HepG2 (cell line): Measurements from ENCODE around the gene KCNMA1. TPM values are rescaled to one million over a fixed set of nuclear protein-coding genes. Genes with fewer than 3 reads are reported as not detected.

ENCODE experiments used
- ATAC-seq: fragments of 200-7000 bp; cut with Tn5 transposase; 3 replicates; pipeline ENCODE4 v1.9.1; 2020; ENCODE audit warnings: mild to moderate bottlenecking, moderate library complexity
- BruUV-seq: library from RNA; stranded (reverse); fragments of 400-500 nt; replicated peaks from 2 replicates; lab custom pipeline; 2021; lab: Mats Ljungman, UMichigan
- CTCF ChIA-PET: fragments of 300-600 bp; formaldehyde crosslinking; extraction: SDS; loops from one replicate; lab custom pipeline; 2021; ENCODE audit warnings: low total read pairs, inconsistent platforms, low intra/inter-chr PET ratio; lab: Yijun Ruan, JAX
- POLR2A ChIA-PET: fragments of 350-600 bp; sonication (Branson Sonifier 250); formaldehyde crosslinking; loops from one replicate; lab custom pipeline; 2020; ENCODE audit warnings: antibody characterized with exemption, inconsistent platforms; lab: Yijun Ruan, JAX
- DNase-seq: peaks from one replicate; pipeline ENCODE4 v3.0.0-alpha.2; 2015; ENCODE audit warnings: low spot score
- FAIRE-seq: peaks from 3 replicates; lab custom pipeline; 2011; peaks lifted over from hg19 to GRCh38; lab: Jason Lieb, UNC
- H2AFZ ChIP-seq: one replicate; pipeline ENCODE4 v1.6.1; 2011; ENCODE audit warnings: low read length, inconsistent platforms
- H3K27ac ChIP-seq: fragments of 300-600 bp; 3 replicates; pipeline ENCODE4 v1.8.0; 2011; ENCODE audit warnings: mixed run types, mild to moderate bottlenecking, mixed read lengths, low read length, inconsistent platforms; ENCODE audit not compliant: insufficient read depth; ENCODE audit errors: extremely low read length
- H3K27me3 ChIP-seq, 2 experiments: fragments of 200-600 bp in 1 of 2; 2 replicates in 1 of 2; 3 replicates in 1 of 2; pipeline versions ENCODE4 v1.6.0 to v1.8.0; 2011; ENCODE audit warnings: low read length in 2 of 2, mild to moderate bottlenecking in 2 of 2, moderate library complexity in 2 of 2, inconsistent platforms in 1 of 2; ENCODE audit not compliant: insufficient read depth in 2 of 2, control insufficient read depth in 1 of 2
- H3K36me3 ChIP-seq, 2 experiments: fragments of 200-600 bp in 1 of 2; replicated peaks in 1 of 2; 2 replicates in 1 of 2; 3 replicates in 1 of 2; pipeline versions ENCODE4 v1.5.1 to v1.8.0; 2011; ENCODE audit warnings: low read length in 2 of 2, inconsistent platforms in 1 of 2; ENCODE audit not compliant: insufficient read depth in 2 of 2, control insufficient read depth in 1 of 2
- H3K4me1 ChIP-seq: 2 replicates; pipeline ENCODE4 v1.5.1; 2012; ENCODE audit warnings: low read length, inconsistent platforms; ENCODE audit not compliant: insufficient read depth
- H3K4me2 ChIP-seq: 2 replicates; pipeline ENCODE4 v1.6.0; 2011; ENCODE audit warnings: low read depth, low read length, inconsistent platforms
- H3K4me3 ChIP-seq, 3 experiments: fragments of 200-600 bp in 1 of 3; sonication (generic), shearing (Covaris generic) in 1 of 3; replicated peaks in 1 of 3; 2 replicates each; pipeline ENCODE4 v1.5.1; 2011 to 2016; ENCODE audit warnings: low read length in 3 of 3, inconsistent platforms in 2 of 3, low read depth in 2 of 3, mild to moderate bottlenecking in 2 of 3, control low read depth in 1 of 3, mixed read lengths in 1 of 3; ENCODE audit not compliant: insufficient read depth in 1 of 3
- H3K79me2 ChIP-seq: one replicate; pipeline ENCODE4 v1.6.1; 2011; ENCODE audit warnings: low read length, inconsistent platforms; ENCODE audit not compliant: insufficient read depth
- H3K9ac ChIP-seq: 2 replicates; pipeline ENCODE4 v1.6.0; 2011; ENCODE audit warnings: mild to moderate bottlenecking, low read depth, low read length, inconsistent platforms; ENCODE audit not compliant: insufficient read depth
- H3K9me3 ChIP-seq: 2 replicates; pipeline ENCODE4 v1.5.1; 2012; ENCODE audit warnings: mild to moderate bottlenecking, low read length
- H4K20me1 ChIP-seq: 2 replicates; pipeline ENCODE4 v1.6.0; 2011; ENCODE audit warnings: inconsistent platforms, mild to moderate bottlenecking, low read length, moderate library complexity; ENCODE audit not compliant: insufficient read depth
- ATF7 ChIP-seq, 2 experiments: fragments of 450-650 bp in 1 of 2; sonication (generic) in 1 of 2; formaldehyde crosslinking in 1 of 2; IDR thresholded peaks; 2 replicates each; pipeline versions ENCODE4 v1.4.0 to v1.6.1; 2016 to 2020; ENCODE audit warnings: antibody characterized with exemption in 1 of 2, mild to moderate bottlenecking in 1 of 2, missing genetic modification reagents in 1 of 2
- ETV5 ChIP-seq: IDR thresholded peaks from 2 replicates; pipeline ENCODE4 v1.6.1; 2018; ENCODE audit warnings: missing biosample characterization, missing genetic modification reagents, inconsistent platforms, borderline replicate concordance
- HMGA1 ChIP-seq: sonication (generic); formaldehyde crosslinking; conservative IDR thresholded peaks from 2 replicates; pipeline ENCODE4 v1.4.0; 2020; ENCODE audit warnings: missing genetic modification reagents
- IKZF1 ChIP-seq: fragments of 450-650 bp; IDR thresholded peaks from 2 replicates; pipeline ENCODE4 v1.7.1; 2016
- NFE2L1 ChIP-seq: sonication (generic); formaldehyde crosslinking; IDR thresholded peaks from 2 replicates; pipeline ENCODE4 v1.4.0; 2020; ENCODE audit warnings: missing genetic modification reagents, mild to moderate bottlenecking, borderline replicate concordance
- PCBP1 ChIP-seq: fragments of 200-400 bp; formaldehyde crosslinking; IDR thresholded peaks from 2 replicates; pipeline ENCODE4 v1.6.1; 2017; ENCODE audit warnings: mild to moderate bottlenecking, low read depth, low read length, borderline replicate concordance
- RARA ChIP-seq: IDR thresholded peaks from 2 replicates; pipeline ENCODE4 v1.6.1; 2016; ENCODE audit warnings: missing genetic modification reagents, missing compliant biosample characterization
- REL ChIP-seq: sonication (generic); formaldehyde crosslinking; conservative IDR thresholded peaks from 2 replicates; pipeline ENCODE4 v1.8.0; 2022; ENCODE audit warnings: mild to moderate bottlenecking, missing genetic modification reagents, moderate library complexity
- SETDB1 ChIP-seq: sonication (generic); formaldehyde crosslinking; IDR thresholded peaks from 2 replicates; pipeline ENCODE4 v1.5.1; 2020; ENCODE audit warnings: missing genetic modification reagents, mild to moderate bottlenecking, borderline replicate concordance
- SP1 ChIP-seq, 2 experiments: fragments of 450-650 bp in 1 of 2; sonication (generic) in 1 of 2; formaldehyde crosslinking in 1 of 2; IDR thresholded peaks; 2 replicates each; pipeline versions ENCODE4 v1.4.0 to v1.6.1; 2016 to 2020; ENCODE audit warnings: missing genetic modification reagents in 1 of 2
- SP5 ChIP-seq: IDR thresholded peaks from 2 replicates; pipeline ENCODE4 v1.6.1; 2016; ENCODE audit warnings: low read depth, borderline replicate concordance
- ZNF776 ChIP-seq: sonication (generic); formaldehyde crosslinking; IDR thresholded peaks from 2 replicates; pipeline ENCODE4 v1.4.0; 2020; ENCODE audit warnings: mild to moderate bottlenecking, missing genetic modification reagents
- WGBS: methylation state at CpG from one replicate; pipeline ENCODE4 v1.1.6; 2017; ENCODE audit warnings: low lambda C conversion rate; 5-methylcytosine and 5-hydroxymethylcytosine counted together
- in situ Hi-C: cut with HindIII; loops from 2 replicates; pipeline ENCODE4 v1.10.0; 2017; ENCODE audit warnings: low pct_unique_long_range_greater_than_20kb; ENCODE audit not compliant: extremely low pct_ligation_motif_present
- intact Hi-C: fragments of 100-400 bp; cut with micrococcal nuclease; formaldehyde crosslinking; loops from one replicate; pipeline ENCODE4 v1.10.0; 2022; ENCODE audit not compliant: unreplicated experiment
- polyA plus RNA-seq, 8 experiments: library from polyadenylated mRNA; depleted of rRNA in 3 of 8; stranded (reverse) in 7 of 8; unstranded in 1 of 8; fragments of >200 nt; fragmentation: Illumina TruSeq in 4 of 8; extraction: Trizol in 4 of 8; gene quantifications; 2 replicates each; pipeline versions ENCODE4 v1.2.1 to v1.2.3, GENCODE V29; 2011 to 2016; ENCODE audit warnings: low read depth in 4 of 8, missing spikeins in 1 of 8, mixed read lengths in 1 of 8; ENCODE audit not compliant: insufficient read depth in 1 of 8
- total RNA-seq, 5 experiments: library from RNA; depleted of rRNA; stranded (reverse); fragments of >200 nt; fragmentation: Illumina TruSeq; extraction: Trizol; gene quantifications; 2 replicates each; pipeline ENCODE4 v1.2.3, GENCODE V29; 2016; ENCODE audit warnings: low read depth in 1 of 5
- TF ChIP-seq, protein P1 (sequence below): sonication (generic); formaldehyde crosslinking; IDR thresholded peaks from 2 replicates; pipeline ENCODE4 v1.5.0; 2020; ENCODE audit warnings: missing genetic modification reagents
- TF ChIP-seq, protein P2 (sequence below): sonication (generic); formaldehyde crosslinking; IDR thresholded peaks from 2 replicates; pipeline ENCODE4 v1.4.0; 2020; ENCODE audit warnings: mild to moderate bottlenecking, missing genetic modification reagents, borderline replicate concordance
- TF ChIP-seq, protein P3 (sequence below): sonication (generic); formaldehyde crosslinking; IDR thresholded peaks from 2 replicates; pipeline ENCODE4 v1.8.1; 2023; ENCODE audit warnings: mild to moderate bottlenecking, missing genetic modification reagents
- TF ChIP-seq, protein P4 (sequence below): sonication (generic); formaldehyde crosslinking; IDR thresholded peaks from 2 replicates; pipeline ENCODE4 v1.4.0; 2020; ENCODE audit warnings: missing genetic modification reagents, low read depth, mild to moderate bottlenecking, borderline replicate concordance

KCNMA1 gene
- total and polyA plus RNA-seq, 2 of the 13 experiments (the other 11 are each of a cell fraction or from before 2014, with no cell fraction given): 0.02 TPM; not detected in 1

DNA sequence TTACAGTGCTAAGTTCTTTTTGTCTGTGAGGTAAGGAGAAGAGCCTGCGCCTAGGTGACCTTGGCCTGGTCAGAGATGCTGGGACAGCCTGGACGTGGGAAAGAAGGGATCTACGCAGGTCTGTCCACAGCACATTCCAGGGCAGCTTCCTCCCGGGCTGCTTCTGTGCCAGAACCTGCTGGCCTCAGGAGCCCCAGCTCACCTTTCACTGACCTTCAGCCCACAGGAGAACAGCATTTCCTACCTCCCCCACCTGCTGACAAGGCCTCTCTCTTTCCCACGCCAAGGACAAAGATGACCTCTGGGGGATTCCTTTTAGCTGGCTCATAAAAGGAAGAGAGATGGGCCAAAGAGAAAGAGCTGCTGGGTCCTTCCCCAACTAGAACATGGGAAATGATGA is 260.6 kb downstream of the KCNMA1 start:
- H3K4me3 ChIP-seq: no peak overlapping the region
- no peak for DNase-seq
- FAIRE-seq: no peak
- no peak for TF ChIP-seq RARA (CRISPR knock-in tag)
- TF ChIP-seq ETV5 (CRISPR knock-in tag): no peak
- TF ChIP-seq, protein P1, sequence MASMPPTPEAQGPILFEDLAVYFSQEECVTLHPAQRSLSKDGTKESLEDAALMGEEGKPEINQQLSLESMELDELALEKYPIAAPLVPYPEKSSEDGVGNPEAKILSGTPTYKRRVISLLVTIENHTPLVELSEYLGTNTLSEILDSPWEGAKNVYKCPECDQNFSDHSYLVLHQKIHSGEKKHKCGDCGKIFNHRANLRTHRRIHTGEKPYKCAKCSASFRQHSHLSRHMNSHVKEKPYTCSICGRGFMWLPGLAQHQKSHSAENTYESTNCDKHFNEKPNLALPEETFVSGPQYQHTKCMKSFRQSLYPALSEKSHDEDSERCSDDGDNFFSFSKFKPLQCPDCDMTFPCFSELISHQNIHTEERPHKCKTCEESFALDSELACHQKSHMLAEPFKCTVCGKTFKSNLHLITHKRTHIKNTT (CRISPR knock-in tag): no peak
- TF ChIP-seq ZNF776: no peak
- TF ChIP-seq REL (CRISPR knock-in tag): no peak
- TF ChIP-seq NFE2L1 (CRISPR knock-in tag): no peak
- no peak for TF ChIP-seq SP5 (CRISPR knock-in tag)
- no peak for TF ChIP-seq HMGA1 (CRISPR knock-in tag)
- no peak for TF ChIP-seq IKZF1
- TF ChIP-seq ATF7 (IDR thresholded peaks at IDR 0.05): no peak
- no peak for TF ChIP-seq ATF7 (CRISPR knock-in tag; IDR thresholded peaks at IDR 0.05)
- TF ChIP-seq, protein P2, sequence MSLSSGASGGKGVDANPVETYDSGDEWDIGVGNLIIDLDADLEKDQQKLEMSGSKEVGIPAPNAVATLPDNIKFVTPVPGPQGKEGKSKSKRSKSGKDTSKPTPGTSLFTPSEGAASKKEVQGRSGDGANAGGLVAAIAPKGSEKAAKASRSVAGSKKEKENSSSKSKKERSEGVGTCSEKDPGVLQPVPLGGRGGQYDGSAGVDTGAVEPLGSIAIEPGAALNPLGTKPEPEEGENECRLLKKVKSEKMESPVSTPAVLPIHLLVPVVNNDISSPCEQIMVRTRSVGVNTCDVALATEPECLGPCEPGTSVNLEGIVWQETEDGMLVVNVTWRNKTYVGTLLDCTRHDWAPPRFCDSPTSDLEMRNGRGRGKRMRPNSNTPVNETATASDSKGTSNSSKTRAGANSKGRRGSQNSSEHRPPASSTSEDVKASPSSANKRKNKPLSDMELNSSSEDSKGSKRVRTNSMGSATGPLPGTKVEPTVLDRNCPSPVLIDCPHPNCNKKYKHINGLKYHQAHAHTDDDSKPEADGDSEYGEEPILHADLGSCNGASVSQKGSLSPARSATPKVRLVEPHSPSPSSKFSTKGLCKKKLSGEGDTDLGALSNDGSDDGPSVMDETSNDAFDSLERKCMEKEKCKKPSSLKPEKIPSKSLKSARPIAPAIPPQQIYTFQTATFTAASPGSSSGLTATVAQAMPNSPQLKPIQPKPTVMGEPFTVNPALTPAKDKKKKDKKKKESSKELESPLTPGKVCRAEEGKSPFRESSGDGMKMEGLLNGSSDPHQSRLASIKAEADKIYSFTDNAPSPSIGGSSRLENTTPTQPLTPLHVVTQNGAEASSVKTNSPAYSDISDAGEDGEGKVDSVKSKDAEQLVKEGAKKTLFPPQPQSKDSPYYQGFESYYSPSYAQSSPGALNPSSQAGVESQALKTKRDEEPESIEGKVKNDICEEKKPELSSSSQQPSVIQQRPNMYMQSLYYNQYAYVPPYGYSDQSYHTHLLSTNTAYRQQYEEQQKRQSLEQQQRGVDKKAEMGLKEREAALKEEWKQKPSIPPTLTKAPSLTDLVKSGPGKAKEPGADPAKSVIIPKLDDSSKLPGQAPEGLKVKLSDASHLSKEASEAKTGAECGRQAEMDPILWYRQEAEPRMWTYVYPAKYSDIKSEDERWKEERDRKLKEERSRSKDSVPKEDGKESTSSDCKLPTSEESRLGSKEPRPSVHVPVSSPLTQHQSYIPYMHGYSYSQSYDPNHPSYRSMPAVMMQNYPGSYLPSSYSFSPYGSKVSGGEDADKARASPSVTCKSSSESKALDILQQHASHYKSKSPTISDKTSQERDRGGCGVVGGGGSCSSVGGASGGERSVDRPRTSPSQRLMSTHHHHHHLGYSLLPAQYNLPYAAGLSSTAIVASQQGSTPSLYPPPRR: no peak
- no peak for TF ChIP-seq SETDB1 (CRISPR knock-in tag)
- no peak for TF ChIP-seq PCBP1
- TF ChIP-seq SP1 (IDR thresholded peaks at IDR 0.05): no peak
- no peak for TF ChIP-seq SP1 (CRISPR knock-in tag; IDR thresholded peaks at IDR 0.05)
- TF ChIP-seq, protein P3, sequence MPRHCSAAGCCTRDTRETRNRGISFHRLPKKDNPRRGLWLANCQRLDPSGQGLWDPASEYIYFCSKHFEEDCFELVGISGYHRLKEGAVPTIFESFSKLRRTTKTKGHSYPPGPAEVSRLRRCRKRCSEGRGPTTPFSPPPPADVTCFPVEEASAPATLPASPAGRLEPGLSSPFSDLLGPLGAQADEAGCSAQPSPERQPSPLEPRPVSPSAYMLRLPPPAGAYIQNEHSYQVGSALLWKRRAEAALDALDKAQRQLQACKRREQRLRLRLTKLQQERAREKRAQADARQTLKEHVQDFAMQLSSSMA (CRISPR knock-in tag): no peak
- TF ChIP-seq, protein P4, sequence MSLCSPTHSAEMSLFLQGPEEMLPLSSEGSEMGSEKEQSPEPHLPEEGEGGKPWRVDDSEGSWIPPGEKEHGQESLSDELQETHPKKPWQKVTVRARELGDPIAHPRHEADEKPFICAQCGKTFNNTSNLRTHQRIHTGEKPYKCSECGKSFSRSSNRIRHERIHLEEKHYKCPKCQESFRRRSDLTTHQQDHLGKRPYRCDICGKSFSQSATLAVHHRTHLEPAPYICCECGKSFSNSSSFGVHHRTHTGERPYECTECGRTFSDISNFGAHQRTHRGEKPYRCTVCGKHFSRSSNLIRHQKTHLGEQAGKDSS (CRISPR knock-in tag): no peak

More for the DNA sequence above, 260.6 kb downstream of the KCNMA1 start:
- no peaks in the 10 kb centered on the region for H3K79me2 ChIP-seq
- no peak overlapping the region for H2AFZ ChIP-seq
- CTCF ChIA-PET: no interaction called here
- no peaks in the 10 kb centered on the region for H4K20me1 ChIP-seq
- POLR2A ChIA-PET: no interaction called here
- WGBS: 16% methylated on average over 5 of the region's 5 CpGs
- BruUV-seq: no TSS peak
- in situ Hi-C loops: no loop called here
- 0 out of 2 replicates have a peak, but pooled peaks cover 2% of the 10 kb centered on the region for H3K4me1 ChIP-seq
- no peak for ATAC-seq
- H3K9ac ChIP-seq: no peak overlapping the region
- no peaks in the 10 kb centered on the region for H3K36me3 ChIP-seq
- no peak overlapping the region for H3K4me2 ChIP-seq
- H3K27me3 ChIP-seq: no peaks in the 10 kb centered on the region
- intact Hi-C loops: no loop called here
- no peaks in the 10 kb centered on the region for H3K9me3 ChIP-seq
- no peak overlapping the region for H3K27ac ChIP-seq
